ENCODE results near the gene RSRC1.
"Not testable (repeated sequence)": the region's sequence is repeated elsewhere in the genome, so short reads cannot be mapped to it uniquely, and the experiment has no call there.

RSRC1 gene

DNA sequence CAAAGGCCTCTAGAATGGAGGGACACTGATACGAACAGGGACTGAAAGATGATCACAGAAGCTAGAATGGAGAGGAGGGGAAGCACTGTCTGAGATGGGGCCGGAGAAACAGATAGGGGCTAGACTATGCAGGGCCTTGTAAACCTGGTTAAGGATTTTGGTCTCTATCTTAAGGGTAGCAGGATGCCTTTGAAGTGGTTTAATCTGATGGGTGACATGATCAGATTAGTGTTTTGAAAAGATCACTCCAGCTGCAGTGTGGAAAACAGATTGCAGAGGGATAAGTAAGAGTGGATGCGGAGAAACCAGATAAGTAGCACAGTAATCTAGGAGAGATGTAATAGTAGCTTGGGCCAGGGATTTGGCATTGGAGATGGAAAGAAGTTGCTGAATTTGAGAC, 108.1 kb downstream of the RSRC1 start:
- no peak overlapping the region for H3K9ac ChIP-seq (ENCODE audit: low read length)
- H3K4me3 ChIP-seq (ENCODE audit: low read length), result no peak overlapping the region
- no peaks in the 10 kb centered on the region for H4K20me1 ChIP-seq (ENCODE audit: insufficient read depth, low read length)
- H3K4me2 ChIP-seq (ENCODE audit: low read length), result no peak overlapping the region
- no peaks in the 10 kb centered on the region for H3K27me3 ChIP-seq (ENCODE audit: low read depth, low read length)
- no peaks in the 10 kb centered on the region for H3K36me3 ChIP-seq (replicated peaks; ENCODE audit: low read depth, low read length)
- no peaks in the 10 kb centered on the region for H3K79me2 ChIP-seq (ENCODE audit: low read length)
- H3K9me3 ChIP-seq (ENCODE audit: insufficient read depth, low read length), result no peaks in the 10 kb centered on the region
- TF ChIP-seq EZH2phosphoT487 (IDR thresholded peaks at IDR 0.05; ENCODE audit: low read depth), result no peak
- TF ChIP-seq, protein P1, sequence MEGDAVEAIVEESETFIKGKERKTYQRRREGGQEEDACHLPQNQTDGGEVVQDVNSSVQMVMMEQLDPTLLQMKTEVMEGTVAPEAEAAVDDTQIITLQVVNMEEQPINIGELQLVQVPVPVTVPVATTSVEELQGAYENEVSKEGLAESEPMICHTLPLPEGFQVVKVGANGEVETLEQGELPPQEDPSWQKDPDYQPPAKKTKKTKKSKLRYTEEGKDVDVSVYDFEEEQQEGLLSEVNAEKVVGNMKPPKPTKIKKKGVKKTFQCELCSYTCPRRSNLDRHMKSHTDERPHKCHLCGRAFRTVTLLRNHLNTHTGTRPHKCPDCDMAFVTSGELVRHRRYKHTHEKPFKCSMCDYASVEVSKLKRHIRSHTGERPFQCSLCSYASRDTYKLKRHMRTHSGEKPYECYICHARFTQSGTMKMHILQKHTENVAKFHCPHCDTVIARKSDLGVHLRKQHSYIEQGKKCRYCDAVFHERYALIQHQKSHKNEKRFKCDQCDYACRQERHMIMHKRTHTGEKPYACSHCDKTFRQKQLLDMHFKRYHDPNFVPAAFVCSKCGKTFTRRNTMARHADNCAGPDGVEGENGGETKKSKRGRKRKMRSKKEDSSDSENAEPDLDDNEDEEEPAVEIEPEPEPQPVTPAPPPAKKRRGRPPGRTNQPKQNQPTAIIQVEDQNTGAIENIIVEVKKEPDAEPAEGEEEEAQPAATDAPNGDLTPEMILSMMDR (IDR thresholded peaks at IDR 0.05; ENCODE audit: low read depth, low read length), result no peak
- no peak overlapping the region for H2AFZ ChIP-seq (ENCODE audit: low read depth, low read length)
- no peaks in the 10 kb centered on the region for H3K4me1 ChIP-seq (ENCODE audit: low read length)
- no peak overlapping the region for H3K27ac ChIP-seq (ENCODE audit: low read length)

DNA sequence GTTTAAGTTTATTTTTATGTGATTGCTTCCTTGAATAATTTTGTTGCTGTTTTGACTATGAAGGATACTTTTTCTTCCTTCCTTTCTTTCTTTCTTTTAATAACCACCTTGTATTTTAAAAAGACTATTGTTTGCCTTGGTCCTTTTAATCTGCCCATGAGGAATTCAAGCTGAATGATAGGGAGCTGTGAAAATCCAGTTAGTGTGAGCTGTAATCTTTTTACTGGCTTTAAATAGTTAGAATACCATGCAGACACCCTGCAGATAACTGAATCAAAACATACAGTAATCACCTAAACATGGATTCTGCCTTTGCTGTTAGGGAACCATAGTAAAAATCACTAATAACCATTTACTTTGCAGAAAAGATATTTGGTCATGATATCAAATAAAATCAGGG, 110.7 kb downstream of the RSRC1 start:
- Histone ChIP-seq H3K79me2 (ENCODE audit: low read length) (no peaks in the 10 kb centered on the region), H3K9ac (ENCODE audit: low read length) (no peak overlapping the region), H3K9me3 (ENCODE audit: insufficient read depth, low read length) (no peaks in the 10 kb centered on the region), H3K4me1 (ENCODE audit: low read length) (no peaks in the 10 kb centered on the region), H3K36me3 (replicated peaks; ENCODE audit: low read depth, low read length) (no peaks in the 10 kb centered on the region), H3K27me3 (ENCODE audit: low read depth, low read length) (no peaks in the 10 kb centered on the region), H2AFZ (ENCODE audit: low read depth, low read length) (no peak overlapping the region), H3K27ac (ENCODE audit: low read length) (no peak overlapping the region), H4K20me1 (ENCODE audit: insufficient read depth, low read length) (no peaks in the 10 kb centered on the region), H3K4me3 (ENCODE audit: low read length) (no peak overlapping the region), H3K4me2 (ENCODE audit: low read length) (no peak overlapping the region)
- TF ChIP-seq, protein P1 (IDR thresholded peaks at IDR 0.05; ENCODE audit: low read depth, low read length), result no peak
- no peak for TF ChIP-seq EZH2phosphoT487 (IDR thresholded peaks at IDR 0.05; ENCODE audit: low read depth)

DNA sequence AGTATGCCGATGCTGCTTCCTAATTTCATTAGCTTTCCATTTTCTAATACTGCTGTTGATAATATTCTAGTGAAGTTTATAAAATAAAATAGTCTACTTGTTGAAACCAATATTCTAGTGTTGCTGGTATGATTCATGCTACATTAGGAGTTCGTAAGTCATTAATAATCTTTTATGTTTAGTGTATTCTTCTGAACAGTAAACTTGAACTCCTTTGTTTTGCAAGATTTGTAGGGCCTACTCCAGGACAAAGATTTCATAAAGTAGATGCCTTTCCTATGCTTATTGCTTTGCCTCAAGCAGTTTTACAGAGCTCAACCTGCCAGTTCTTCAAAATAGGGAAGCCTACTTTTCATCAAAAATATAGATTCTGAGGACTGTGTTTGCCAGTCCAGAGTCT, 111.5 kb downstream of the RSRC1 start:
- TF ChIP-seq, protein P1 (IDR thresholded peaks at IDR 0.05; ENCODE audit: low read depth, low read length), result no peak
- TF ChIP-seq EZH2phosphoT487 (IDR thresholded peaks at IDR 0.05; ENCODE audit: low read depth), result no peak
- no peak overlapping the region for H3K9ac ChIP-seq (ENCODE audit: low read length)
- H3K27ac ChIP-seq (ENCODE audit: low read length), result no peak overlapping the region
- no peaks in the 10 kb centered on the region for H4K20me1 ChIP-seq (ENCODE audit: insufficient read depth, low read length)
- no peak overlapping the region for H3K4me3 ChIP-seq (ENCODE audit: low read length)
- no peaks in the 10 kb centered on the region for H3K4me1 ChIP-seq (ENCODE audit: low read length)
- no peaks in the 10 kb centered on the region for H3K36me3 ChIP-seq (replicated peaks; ENCODE audit: low read depth, low read length)
- no peaks in the 10 kb centered on the region for H3K9me3 ChIP-seq (ENCODE audit: insufficient read depth, low read length)
- no peaks in the 10 kb centered on the region for H3K79me2 ChIP-seq (ENCODE audit: low read length)
- H3K4me2 ChIP-seq (ENCODE audit: low read length), result no peak overlapping the region
- no peak overlapping the region for H2AFZ ChIP-seq (ENCODE audit: low read depth, low read length)
- H3K27me3 ChIP-seq (ENCODE audit: low read depth, low read length), result no peaks in the 10 kb centered on the region

DNA sequence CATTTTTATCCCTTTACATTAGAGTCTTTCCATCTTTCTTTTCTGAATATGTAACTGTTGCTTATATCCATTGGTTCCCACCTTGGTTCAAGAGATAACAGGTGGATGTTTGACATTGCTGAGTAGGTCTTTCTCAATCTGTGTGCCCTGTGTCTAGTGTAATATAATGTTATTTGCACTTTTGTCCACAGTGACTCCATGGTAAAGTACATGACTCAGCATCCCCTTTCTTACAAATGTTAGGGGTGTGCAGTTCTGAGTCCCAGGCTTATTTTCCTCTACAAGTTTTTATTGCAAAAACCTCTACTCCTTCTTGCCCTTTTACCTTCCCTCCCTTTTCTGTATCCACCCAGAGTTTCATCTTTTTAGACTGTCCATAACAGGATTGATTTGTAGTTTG, 116.5 kb downstream of the RSRC1 start:
- TF ChIP-seq, protein P1 (IDR thresholded peaks at IDR 0.05; ENCODE audit: low read depth, low read length), result no peak
- TF ChIP-seq EZH2phosphoT487 (IDR thresholded peaks at IDR 0.05; ENCODE audit: low read depth), result no peak

DNA sequence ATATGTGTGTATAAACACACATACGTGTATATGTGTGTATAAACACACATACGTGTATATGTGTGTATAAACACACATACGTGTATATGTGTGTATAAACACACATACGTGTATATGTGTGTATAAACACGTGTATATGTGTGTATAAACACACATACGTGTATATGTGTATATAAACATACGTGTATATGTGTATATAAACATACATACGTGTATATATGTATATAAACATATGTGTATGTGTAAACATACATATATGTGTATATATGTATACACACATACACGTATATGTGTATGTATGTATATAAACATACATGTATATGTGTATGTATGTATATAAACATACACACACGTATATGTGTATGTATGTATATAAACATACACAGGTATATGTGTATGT, 119.1 kb downstream of the RSRC1 start:
- H2AFZ ChIP-seq (ENCODE audit: low read depth, low read length); H3K9me3 ChIP-seq (ENCODE audit: insufficient read depth, low read length); H3K36me3 ChIP-seq (replicated peaks; ENCODE audit: low read depth, low read length); H3K27ac ChIP-seq (ENCODE audit: low read length); H3K4me1 ChIP-seq (ENCODE audit: low read length); H3K9ac ChIP-seq (ENCODE audit: low read length); H4K20me1 ChIP-seq (ENCODE audit: insufficient read depth, low read length); H3K4me2 ChIP-seq (ENCODE audit: low read length); H3K27me3 ChIP-seq (ENCODE audit: low read depth, low read length); H3K79me2 ChIP-seq (ENCODE audit: low read length); H3K4me3 ChIP-seq (ENCODE audit: low read length): not testable (repeated sequence)

More for the DNA sequence above, 116.5 kb downstream of the RSRC1 start:
- H3K79me2 ChIP-seq (ENCODE audit: low read length), result no peaks in the 10 kb centered on the region
- H3K9me3 ChIP-seq (ENCODE audit: insufficient read depth, low read length), result no peaks in the 10 kb centered on the region
- no peaks in the 10 kb centered on the region for H4K20me1 ChIP-seq (ENCODE audit: insufficient read depth, low read length)
- no peaks in the 10 kb centered on the region for H3K36me3 ChIP-seq (replicated peaks; ENCODE audit: low read depth, low read length)
- no peak overlapping the region for H3K27ac ChIP-seq (ENCODE audit: low read length)
- H3K27me3 ChIP-seq (ENCODE audit: low read depth, low read length), result no peaks in the 10 kb centered on the region
- H3K4me3 ChIP-seq (ENCODE audit: low read length), result no peak overlapping the region
- H3K4me2 ChIP-seq (ENCODE audit: low read length), result no peak overlapping the region
- no peaks in the 10 kb centered on the region for H3K4me1 ChIP-seq (ENCODE audit: low read length)
- no peak overlapping the region for H2AFZ ChIP-seq (ENCODE audit: low read depth, low read length)
- no peak overlapping the region for H3K9ac ChIP-seq (ENCODE audit: low read length)
